Mononuclear cell (primary cell): ENCODE data around the gene ATG3. TPM values are rescaled to one million over a fixed set of nuclear protein-coding genes. Genes with fewer than 3 reads are reported as not detected.

ENCODE experiments used
- H3K27me3 ChIP-seq: 2 replicates; pipeline ENCODE4 v1.6.0; 2011; ENCODE audit warnings: low read length, control low read depth; ENCODE audit not compliant: insufficient read depth
- H3K4me1 ChIP-seq: 2 replicates; pipeline ENCODE4 v1.5.1; 2011; ENCODE audit warnings: mild to moderate bottlenecking, low read length, control low read depth; ENCODE audit not compliant: insufficient read depth
- H3K4me3 ChIP-seq: 2 replicates; pipeline ENCODE4 v1.5.1; 2011; ENCODE audit warnings: mild to moderate bottlenecking, low read length, moderate library complexity
- H3K9me3 ChIP-seq: 2 replicates; pipeline ENCODE4 v1.5.1; 2011; ENCODE audit warnings: low read depth, mild to moderate bottlenecking, control low read depth, low read length
- total RNA-seq: library from RNA; depleted of rRNA; stranded (reverse); fragments of >200 nt; gene quantifications from one replicate; pipeline ENCODE4 v1.2.3, GENCODE V29; 2012

The ATG3 gene
- 79.8 TPM for total RNA-seq

GRCh38 chr3:112561734-112562529 lies at the start of gene ATG3, which contains the start of gene SLC35A5:
Gene ATG3, minus strand, starts transcription at chr3:112561962. Its CDS starts 434 bp downstream, at chr3:112561528.
Gene SLC35A5, plus strand, starts transcription at chr3:112562045. Its CDS starts 1,359 bp downstream, at chr3:112563404.
- Histone ChIP-seq H3K9me3 (no peaks in the 10 kb centered on the region), H3K4me3 (peak within 1 kb of the TSS; percentile 97), H3K27me3 (no peaks in the 10 kb centered on the region), H3K4me1 (peaks cover 31% of the 10 kb centered on the region)

GRCh38 chr3:112610121-112610520 lies 48.4 kb upstream of the ATG3 start:
- no peak overlapping the region for H3K4me3 ChIP-seq
- peaks cover 3% of the 10 kb centered on the region for H3K4me1 ChIP-seq
- H3K9me3 ChIP-seq: no peaks in the 10 kb centered on the region
- H3K27me3 ChIP-seq: peaks cover 3% of the 10 kb centered on the region

- no peaks in the 10 kb centered on the region for H3K9me3 ChIP-seq
- H3K4me1 ChIP-seq: peaks cover 3% of the 10 kb centered on the region
- peaks cover 3% of the 10 kb centered on the region for H3K27me3 ChIP-seq
- no peak overlapping the region for H3K4me3 ChIP-seq
These were observed 46.1 kb upstream of the ATG3 start for GRCh38 chr3:112607863-112608262.

- Histone ChIP-seq H3K4me3 (no peak overlapping the region), H3K27me3 (peaks cover 3% of the 10 kb centered on the region), H3K4me1 (no peaks in the 10 kb centered on the region), H3K9me3 (no peaks in the 10 kb centered on the region)
These were observed 44.3 kb upstream of the ATG3 start for GRCh38 chr3:112606098-112606497.

- Histone ChIP-seq H3K9me3 (no peaks in the 10 kb centered on the region), H3K27me3 (peaks cover 3% of the 10 kb centered on the region)
These were observed 43.5 kb upstream of the ATG3 start for GRCh38 chr3:112605285-112605684.

GRCh38 chr3:112604536-112604935 lies 42.8 kb upstream of the ATG3 start:
- H3K27me3 ChIP-seq: peaks cover 3% of the 10 kb centered on the region

More at GRCh38 chr3:112605285-112605684, 43.5 kb upstream of the ATG3 start:
- Histone ChIP-seq H3K4me3 (no peak overlapping the region), H3K4me1 (no peaks in the 10 kb centered on the region)

GRCh38 chr3:112602217-112602838 lies 40.6 kb upstream of the ATG3 start:
- no peaks in the 10 kb centered on the region for H3K27me3 ChIP-seq
- no peaks in the 10 kb centered on the region for H3K4me1 ChIP-seq
- H3K9me3 ChIP-seq: no peaks in the 10 kb centered on the region
- no peak overlapping the region for H3K4me3 ChIP-seq

More at GRCh38 chr3:112604536-112604935, 42.8 kb upstream of the ATG3 start:
- Histone ChIP-seq H3K4me1 (no peaks in the 10 kb centered on the region), H3K4me3 (no peak overlapping the region), H3K9me3 (no peaks in the 10 kb centered on the region)

GRCh38 chr3:112598731-112599130 lies 37.0 kb upstream of the ATG3 start:
- Histone ChIP-seq H3K4me3 (no peak overlapping the region), H3K9me3 (no peaks in the 10 kb centered on the region), H3K27me3 (no peaks in the 10 kb centered on the region), H3K4me1 (no peaks in the 10 kb centered on the region)

GRCh38 chr3:112597945-112598344 lies 36.2 kb upstream of the ATG3 start:
- peaks cover 2% of the 10 kb centered on the region for H3K4me1 ChIP-seq
- no peak overlapping the region for H3K4me3 ChIP-seq
- no peaks in the 10 kb centered on the region for H3K9me3 ChIP-seq
- no peaks in the 10 kb centered on the region for H3K27me3 ChIP-seq

GRCh38 chr3:112594856-112595255 lies 33.1 kb upstream of the ATG3 start:
- H3K4me1 ChIP-seq: peaks cover 8% of the 10 kb centered on the region
- no peak overlapping the region for H3K4me3 ChIP-seq
- H3K9me3 ChIP-seq: no peaks in the 10 kb centered on the region
- no peaks in the 10 kb centered on the region for H3K27me3 ChIP-seq

- Histone ChIP-seq H3K27me3 (no peaks in the 10 kb centered on the region), H3K9me3 (no peaks in the 10 kb centered on the region), H3K4me1 (peaks cover 8% of the 10 kb centered on the region), H3K4me3 (no peak overlapping the region)
These were observed 31.5 kb upstream of the ATG3 start for GRCh38 chr3:112593258-112593657.

GRCh38 chr3:112587336-112587735 lies 25.6 kb upstream of the ATG3 start:
- Histone ChIP-seq H3K27me3 (no peaks in the 10 kb centered on the region), H3K4me3 (no peak overlapping the region), H3K4me1 (peaks cover under 1% of the 10 kb centered on the region), H3K9me3 (no peaks in the 10 kb centered on the region)

- H3K9me3 ChIP-seq: no peaks in the 10 kb centered on the region
- no peaks in the 10 kb centered on the region for H3K27me3 ChIP-seq
- H3K4me3 ChIP-seq: no peak overlapping the region
- no peaks in the 10 kb centered on the region for H3K4me1 ChIP-seq
These were observed 24.0 kb upstream of the ATG3 start for GRCh38 chr3:112585782-112586181.

GRCh38 chr3:112583105-112583504 lies 21.3 kb upstream of the ATG3 start:
- no peak overlapping the region for H3K4me3 ChIP-seq
- H3K4me1 ChIP-seq: peaks cover 17% of the 10 kb centered on the region
- H3K9me3 ChIP-seq: no peaks in the 10 kb centered on the region
- no peaks in the 10 kb centered on the region for H3K27me3 ChIP-seq

- Histone ChIP-seq H3K4me3 (no peak overlapping the region), H3K9me3 (no peaks in the 10 kb centered on the region), H3K4me1 (peaks cover 17% of the 10 kb centered on the region), H3K27me3 (no peaks in the 10 kb centered on the region)
These were observed 20.6 kb upstream of the ATG3 start for GRCh38 chr3:112582244-112582874.
